Measurements from ENCODE around the gene ATP5MC2. TPM values are rescaled to one million over a fixed set of nuclear protein-coding genes. Genes with fewer than 3 reads are reported as not detected.
"Not testable (repeated sequence)": the region's sequence is repeated elsewhere in the genome, so short reads cannot be mapped to it uniquely, and the experiment has no call there.

Gene ATP5MC2
- total RNA-seq, 1 donor from 2014 or later, result 121 TPM

DNA sequence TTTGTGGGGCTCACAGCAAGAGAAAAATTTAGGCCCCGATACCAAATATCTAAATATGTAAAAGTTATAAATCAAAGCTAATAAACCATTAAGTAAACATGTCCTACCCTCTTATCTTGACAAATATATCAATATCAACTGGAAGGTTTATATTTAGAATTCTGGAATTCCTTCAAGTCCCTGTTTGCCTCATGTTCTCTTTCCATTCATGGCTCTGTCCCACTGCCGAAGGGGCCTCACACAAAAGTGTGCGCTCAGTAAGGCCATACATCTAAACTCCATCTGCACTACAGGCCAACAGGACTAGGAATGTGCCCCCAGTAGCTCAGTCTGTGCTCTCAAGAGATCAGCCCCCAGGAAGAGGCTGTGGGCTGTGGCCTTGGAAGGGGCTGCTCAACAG is 10.6 kb upstream of the ATP5MC2 start:
- H3K4me3 ChIP-seq (ENCODE audit: low read depth, low read length), result no peak overlapping the region
- DNase-seq (ENCODE audit: low read depth) (no peak), FAIRE-seq (no peak)
- TF ChIP-seq, protein P1, sequence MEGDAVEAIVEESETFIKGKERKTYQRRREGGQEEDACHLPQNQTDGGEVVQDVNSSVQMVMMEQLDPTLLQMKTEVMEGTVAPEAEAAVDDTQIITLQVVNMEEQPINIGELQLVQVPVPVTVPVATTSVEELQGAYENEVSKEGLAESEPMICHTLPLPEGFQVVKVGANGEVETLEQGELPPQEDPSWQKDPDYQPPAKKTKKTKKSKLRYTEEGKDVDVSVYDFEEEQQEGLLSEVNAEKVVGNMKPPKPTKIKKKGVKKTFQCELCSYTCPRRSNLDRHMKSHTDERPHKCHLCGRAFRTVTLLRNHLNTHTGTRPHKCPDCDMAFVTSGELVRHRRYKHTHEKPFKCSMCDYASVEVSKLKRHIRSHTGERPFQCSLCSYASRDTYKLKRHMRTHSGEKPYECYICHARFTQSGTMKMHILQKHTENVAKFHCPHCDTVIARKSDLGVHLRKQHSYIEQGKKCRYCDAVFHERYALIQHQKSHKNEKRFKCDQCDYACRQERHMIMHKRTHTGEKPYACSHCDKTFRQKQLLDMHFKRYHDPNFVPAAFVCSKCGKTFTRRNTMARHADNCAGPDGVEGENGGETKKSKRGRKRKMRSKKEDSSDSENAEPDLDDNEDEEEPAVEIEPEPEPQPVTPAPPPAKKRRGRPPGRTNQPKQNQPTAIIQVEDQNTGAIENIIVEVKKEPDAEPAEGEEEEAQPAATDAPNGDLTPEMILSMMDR (IDR thresholded peaks at IDR 0.05; ENCODE audit: insufficient read depth, low read length, severe bottlenecking), result no peak
- no peaks in the 10 kb centered on the region for H3K27me3 ChIP-seq (ENCODE audit: control insufficient read depth, insufficient read depth, low read length)
- no peaks in the 10 kb centered on the region for H3K36me3 ChIP-seq (ENCODE audit: control insufficient read depth, insufficient read depth, low read length)

GRCh38 chr12:53684654-53685220 is 8.9 kb upstream of the ATP5MC2 start:
- no peaks in the 10 kb centered on the region for H3K27me3 ChIP-seq (ENCODE audit: control insufficient read depth, insufficient read depth, low read length)
- H3K36me3 ChIP-seq (ENCODE audit: control insufficient read depth, insufficient read depth, low read length), result no peaks in the 10 kb centered on the region
- TF ChIP-seq, protein P1 (IDR thresholded peaks at IDR 0.05; ENCODE audit: insufficient read depth, low read length, severe bottlenecking), result no peak
- DNase-seq (ENCODE audit: low read depth), result no peak
- no peak overlapping the region for H3K4me3 ChIP-seq (ENCODE audit: low read depth, low read length)
- no peak for FAIRE-seq

DNA sequence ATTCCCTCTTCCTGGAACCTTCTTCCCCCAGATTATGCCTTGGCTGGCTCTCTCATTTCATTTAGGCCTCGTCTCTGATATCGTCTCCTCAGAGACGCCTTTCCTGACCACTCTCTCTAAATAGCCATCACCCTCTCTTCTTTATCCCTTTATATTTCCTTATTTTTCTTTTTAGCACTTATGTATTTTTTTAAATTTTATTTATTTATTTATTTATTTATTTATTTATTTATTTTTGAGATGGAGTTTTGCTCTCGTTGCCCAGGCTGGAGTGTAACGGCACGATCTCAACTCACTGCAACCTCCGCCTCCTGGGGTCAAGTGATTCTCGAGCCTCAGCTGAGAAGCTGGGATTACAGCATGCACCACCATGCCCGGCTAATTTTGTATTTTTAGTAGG is 8.1 kb upstream of the ATP5MC2 start:
- FAIRE-seq (no peak), DNase-seq (ENCODE audit: low read depth) (no peak)
- TF ChIP-seq, protein P1 (IDR thresholded peaks at IDR 0.05; ENCODE audit: insufficient read depth, low read length, severe bottlenecking), result no peak
- H3K36me3 ChIP-seq (ENCODE audit: control insufficient read depth, insufficient read depth, low read length), result no peaks in the 10 kb centered on the region
- H3K27me3 ChIP-seq (ENCODE audit: control insufficient read depth, insufficient read depth, low read length), result no peaks in the 10 kb centered on the region
- no peak overlapping the region for H3K4me3 ChIP-seq (ENCODE audit: low read depth, low read length)

GRCh38 chr12:53683494-53683893 is 7.6 kb upstream of the ATP5MC2 start:
- DNase-seq (ENCODE audit: low read depth) (no peak), FAIRE-seq (no peak)
- Histone ChIP-seq H3K36me3 (ENCODE audit: control insufficient read depth, insufficient read depth, low read length) (no peaks in the 10 kb centered on the region), H3K27me3 (ENCODE audit: control insufficient read depth, insufficient read depth, low read length) (no peaks in the 10 kb centered on the region), H3K4me3 (ENCODE audit: low read depth, low read length) (no peak overlapping the region)
- TF ChIP-seq, protein P1 (IDR thresholded peaks at IDR 0.05; ENCODE audit: insufficient read depth, low read length, severe bottlenecking), result no peak

GRCh38 chr12:53680061-53680460 is 4.2 kb upstream of the ATP5MC2 start:
- not testable (repeated sequence) for FAIRE-seq; DNase-seq (ENCODE audit: low read depth); H3K36me3 ChIP-seq (ENCODE audit: control insufficient read depth, insufficient read depth, low read length); H3K4me3 ChIP-seq (ENCODE audit: low read depth, low read length); H3K27me3 ChIP-seq (ENCODE audit: control insufficient read depth, insufficient read depth, low read length)

GRCh38 chr12:53677800-53678148 is 1.9 kb upstream of the ATP5MC2 start:
- TF ChIP-seq, protein P1 (IDR thresholded peaks at IDR 0.05; ENCODE audit: insufficient read depth, low read length, severe bottlenecking), result no peak
- FAIRE-seq, result no peak
- H3K36me3 ChIP-seq (ENCODE audit: control insufficient read depth, insufficient read depth, low read length), result peaks cover 4% of the 10 kb centered on the region

More at GRCh38 chr12:53677800-53678148, 1.9 kb upstream of the ATP5MC2 start:
- Histone ChIP-seq H3K4me3 (ENCODE audit: low read depth, low read length) (no peak overlapping the region), H3K27me3 (ENCODE audit: control insufficient read depth, insufficient read depth, low read length) (no peaks in the 10 kb centered on the region)
- no peak for DNase-seq (ENCODE audit: low read depth)

All from bronchial epithelial cell (primary cell).